Measurements from ENCODE around the gene SOCS3.

Gene SOCS3

GRCh38 chr17:78366109-78366848 lies 6.4 kb upstream of the SOCS3 start:
- DNase-seq, result no peak

GRCh38 chr17:78365561-78366108 lies 5.8 kb upstream of the SOCS3 start:
- DNase-seq, result no peak

- no peak for DNase-seq
Observed at GRCh38 chr17:78364436-78365281, 4.8 kb upstream of the SOCS3 start.

- DNase-seq, result no peak
Observed at GRCh38 chr17:78362671-78363070, 2.8 kb upstream of the SOCS3 start.

GRCh38 chr17:78362232-78362631 lies 2.4 kb upstream of the SOCS3 start:
- no peak for DNase-seq

GRCh38 chr17:78361225-78361701 lies 1.4 kb upstream of the SOCS3 start:
- DNase-seq, result no peak

- DNase-seq, result peak; percentile 71
Observed at GRCh38 chr17:78360371-78361224, 721 bp upstream of the SOCS3 start.

GRCh38 chr17:78359321-78359996 lies 418 bp downstream of the SOCS3 start:
- DNase-seq, result no peak

- no peak for DNase-seq
Observed at GRCh38 chr17:78358538-78359320, 1.1 kb downstream of the SOCS3 start.

GRCh38 chr17:78357672-78358537 lies 2.0 kb downstream of the SOCS3 start:
- no peak for DNase-seq

- DNase-seq, result no peak
Observed at GRCh38 chr17:78357177-78357586, 2.7 kb downstream of the SOCS3 start.

GRCh38 chr17:78356101-78356713 lies 3.7 kb downstream of the SOCS3 start:
- no peak for DNase-seq

GRCh38 chr17:78355701-78356100 lies 4.2 kb downstream of the SOCS3 start:
- DNase-seq, result no peak

GRCh38 chr17:78355045-78355641 lies 4.7 kb downstream of the SOCS3 start:
- no peak for DNase-seq

GRCh38 chr17:78353834-78354233 lies 6.0 kb downstream of the SOCS3 start:
- DNase-seq, result no peak

- DNase-seq, result no peak
Observed at GRCh38 chr17:78351449-78352006, 8.3 kb downstream of the SOCS3 start.

- no peak for DNase-seq
Observed at GRCh38 chr17:78349891-78350642, 9.8 kb downstream of the SOCS3 start.

- DNase-seq, result no peak
Observed at GRCh38 chr17:78348055-78348770, 11.7 kb downstream of the SOCS3 start.
